Measurements from ENCODE around the gene SLC4A4.

Gene SLC4A4

DNA sequence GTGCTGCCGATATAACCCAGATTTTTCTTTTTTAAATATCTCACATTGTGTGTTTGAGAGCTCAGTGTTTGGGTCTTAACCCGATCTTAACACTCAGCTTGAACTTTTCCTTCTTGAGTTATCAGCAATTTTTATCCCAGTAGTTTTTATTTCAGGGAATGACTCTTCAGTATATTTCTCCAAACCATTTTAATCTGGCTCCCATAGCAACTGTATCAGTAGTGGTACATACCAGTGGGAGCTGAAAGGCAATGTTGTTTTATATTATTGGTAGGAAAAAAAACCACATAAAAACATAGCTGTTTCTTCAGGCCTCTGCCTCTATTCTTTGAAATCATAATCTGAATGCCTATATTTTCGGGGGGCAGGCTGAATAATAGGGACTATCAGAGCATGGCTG, 111.1 kb downstream of the SLC4A4 start:
- H2AFZ ChIP-seq (ENCODE audit: low read depth), result no peak overlapping the region
- peaks cover 29% of the 10 kb centered on the region for H3K4me1 ChIP-seq (ENCODE audit: low read depth, poor library complexity, severe bottlenecking)
- H3K4me3 ChIP-seq (IDR thresholded peaks at IDR 0.05; ENCODE audit: insufficient read depth, low read depth, low read length), result no peak overlapping the region
- H3K4me2 ChIP-seq, result no peak overlapping the region
- no peak overlapping the region for H3K9ac ChIP-seq
- H3K27me3 ChIP-seq (ENCODE audit: insufficient read depth, low read depth), result no peaks in the 10 kb centered on the region
- H3K27ac ChIP-seq, result no peak overlapping the region
- no peaks in the 10 kb centered on the region for H4K20me1 ChIP-seq (ENCODE audit: insufficient read depth)
- TF ChIP-seq, protein P1, sequence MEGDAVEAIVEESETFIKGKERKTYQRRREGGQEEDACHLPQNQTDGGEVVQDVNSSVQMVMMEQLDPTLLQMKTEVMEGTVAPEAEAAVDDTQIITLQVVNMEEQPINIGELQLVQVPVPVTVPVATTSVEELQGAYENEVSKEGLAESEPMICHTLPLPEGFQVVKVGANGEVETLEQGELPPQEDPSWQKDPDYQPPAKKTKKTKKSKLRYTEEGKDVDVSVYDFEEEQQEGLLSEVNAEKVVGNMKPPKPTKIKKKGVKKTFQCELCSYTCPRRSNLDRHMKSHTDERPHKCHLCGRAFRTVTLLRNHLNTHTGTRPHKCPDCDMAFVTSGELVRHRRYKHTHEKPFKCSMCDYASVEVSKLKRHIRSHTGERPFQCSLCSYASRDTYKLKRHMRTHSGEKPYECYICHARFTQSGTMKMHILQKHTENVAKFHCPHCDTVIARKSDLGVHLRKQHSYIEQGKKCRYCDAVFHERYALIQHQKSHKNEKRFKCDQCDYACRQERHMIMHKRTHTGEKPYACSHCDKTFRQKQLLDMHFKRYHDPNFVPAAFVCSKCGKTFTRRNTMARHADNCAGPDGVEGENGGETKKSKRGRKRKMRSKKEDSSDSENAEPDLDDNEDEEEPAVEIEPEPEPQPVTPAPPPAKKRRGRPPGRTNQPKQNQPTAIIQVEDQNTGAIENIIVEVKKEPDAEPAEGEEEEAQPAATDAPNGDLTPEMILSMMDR (conservative IDR thresholded peaks at IDR 0.05; ENCODE audit: low read depth, low read length), result no peak
- H3K36me3 ChIP-seq (ENCODE audit: insufficient read depth), result no peaks in the 10 kb centered on the region
- no peaks in the 10 kb centered on the region for H3K79me2 ChIP-seq (ENCODE audit: insufficient read depth, low read depth)

DNA sequence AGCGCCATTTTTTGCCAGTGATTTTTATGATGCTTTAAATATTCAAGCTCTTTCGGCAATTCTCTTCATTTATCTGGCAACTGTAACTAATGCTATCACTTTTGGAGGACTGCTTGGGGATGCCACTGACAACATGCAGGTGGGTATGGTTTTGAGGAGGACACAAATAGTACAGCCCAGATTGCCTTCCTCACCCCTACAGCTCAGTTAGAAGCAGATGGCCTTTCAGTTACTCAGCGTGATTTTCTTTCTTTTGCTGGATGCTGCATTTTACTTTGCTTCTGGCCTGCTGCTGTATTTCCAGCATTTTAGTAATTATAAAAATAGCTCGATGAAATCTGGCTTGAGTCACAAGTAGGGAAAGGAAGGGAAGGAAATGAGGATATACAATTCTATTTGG, 114.7 kb downstream of the SLC4A4 start:
- no peaks in the 10 kb centered on the region for H3K27me3 ChIP-seq (ENCODE audit: insufficient read depth, low read depth)
- H4K20me1 ChIP-seq (ENCODE audit: insufficient read depth), result no peaks in the 10 kb centered on the region
- H3K27ac ChIP-seq, result no peak overlapping the region
- H3K4me1 ChIP-seq (ENCODE audit: low read depth, poor library complexity, severe bottlenecking), result no peaks in the 10 kb centered on the region
- H3K79me2 ChIP-seq (ENCODE audit: insufficient read depth, low read depth), result no peaks in the 10 kb centered on the region
- no peak overlapping the region for H3K4me2 ChIP-seq
- TF ChIP-seq, protein P1 (conservative IDR thresholded peaks at IDR 0.05; ENCODE audit: low read depth, low read length), result no peak
- no peak overlapping the region for H2AFZ ChIP-seq (ENCODE audit: low read depth)
- H3K36me3 ChIP-seq (ENCODE audit: insufficient read depth), result no peaks in the 10 kb centered on the region
- no peak overlapping the region for H3K9ac ChIP-seq
- no peak overlapping the region for H3K4me3 ChIP-seq (IDR thresholded peaks at IDR 0.05; ENCODE audit: insufficient read depth, low read depth, low read length)

DNA sequence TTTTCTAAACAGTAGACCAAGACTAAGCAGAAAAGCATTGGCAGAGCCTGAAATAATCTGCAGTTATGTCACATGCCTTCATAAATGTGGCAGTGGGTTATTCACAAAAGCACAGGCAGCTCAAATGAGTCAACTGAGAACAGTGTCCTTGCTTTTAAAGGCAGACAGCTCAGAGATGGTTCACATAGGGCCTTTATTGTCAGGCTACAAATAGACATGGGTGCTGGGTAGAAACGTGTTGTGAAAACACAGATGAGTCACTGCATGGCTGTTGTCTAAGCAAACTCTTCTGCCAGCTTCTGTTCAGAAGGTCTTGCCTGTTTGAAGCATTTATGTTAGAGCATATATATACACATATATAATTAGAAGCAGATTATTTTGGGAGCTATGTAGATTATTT, 118.0 kb downstream of the SLC4A4 start:
- H3K4me2 ChIP-seq, result no peak overlapping the region
- TF ChIP-seq, protein P1 (conservative IDR thresholded peaks at IDR 0.05; ENCODE audit: low read depth, low read length), result no peak
- no peaks in the 10 kb centered on the region for H3K27me3 ChIP-seq (ENCODE audit: insufficient read depth, low read depth)
- H3K4me1 ChIP-seq (ENCODE audit: low read depth, poor library complexity, severe bottlenecking), result no peaks in the 10 kb centered on the region
- H3K27ac ChIP-seq, result no peak overlapping the region
- H3K9ac ChIP-seq, result no peak overlapping the region
- H3K36me3 ChIP-seq (ENCODE audit: insufficient read depth), result no peaks in the 10 kb centered on the region
- no peak overlapping the region for H3K4me3 ChIP-seq (IDR thresholded peaks at IDR 0.05; ENCODE audit: insufficient read depth, low read depth, low read length)
- no peaks in the 10 kb centered on the region for H3K79me2 ChIP-seq (ENCODE audit: insufficient read depth, low read depth)
- no peaks in the 10 kb centered on the region for H4K20me1 ChIP-seq (ENCODE audit: insufficient read depth)
- H2AFZ ChIP-seq (ENCODE audit: low read depth), result no peak overlapping the region

DNA sequence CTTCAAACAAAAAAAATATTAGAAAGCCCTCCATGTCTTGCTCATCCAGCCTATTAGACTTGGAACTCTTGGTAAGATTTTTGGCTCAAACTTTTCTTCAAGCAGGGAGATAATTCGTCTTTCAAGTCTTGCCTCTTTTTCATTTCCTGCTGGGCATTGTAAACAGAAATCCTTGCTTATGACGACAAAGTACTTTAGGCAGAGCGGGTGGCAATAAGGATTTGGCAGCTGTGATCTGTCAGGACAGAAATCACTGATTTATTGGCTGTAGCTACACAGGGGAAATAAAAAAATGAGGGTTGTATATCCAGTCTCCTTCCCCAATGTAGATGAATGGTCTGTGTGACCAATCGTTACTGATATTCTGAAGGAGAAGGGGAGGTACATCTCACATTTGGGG, 121.6 kb downstream of the SLC4A4 start:
- TF ChIP-seq, protein P1 (conservative IDR thresholded peaks at IDR 0.05; ENCODE audit: low read depth, low read length), result no peak
- Histone ChIP-seq H3K79me2 (ENCODE audit: insufficient read depth, low read depth) (no peaks in the 10 kb centered on the region), H3K4me1 (ENCODE audit: low read depth, poor library complexity, severe bottlenecking) (no peaks in the 10 kb centered on the region), H3K4me3 (IDR thresholded peaks at IDR 0.05; ENCODE audit: insufficient read depth, low read depth, low read length) (no peak overlapping the region), H3K36me3 (ENCODE audit: insufficient read depth) (no peaks in the 10 kb centered on the region), H3K27ac (no peak overlapping the region), H3K4me2 (no peak overlapping the region), H3K9ac (no peak overlapping the region), H4K20me1 (ENCODE audit: insufficient read depth) (no peaks in the 10 kb centered on the region), H2AFZ (ENCODE audit: low read depth) (no peak overlapping the region), H3K27me3 (ENCODE audit: insufficient read depth, low read depth) (no peaks in the 10 kb centered on the region)

Measured in KMS-11 (cell line).